ENCODE results near the gene IMMT.
"Not testable (repeated sequence)": the region's sequence is repeated elsewhere in the genome, so short reads cannot be mapped to it uniquely, and the experiment has no call there.

IMMT gene

DNA sequence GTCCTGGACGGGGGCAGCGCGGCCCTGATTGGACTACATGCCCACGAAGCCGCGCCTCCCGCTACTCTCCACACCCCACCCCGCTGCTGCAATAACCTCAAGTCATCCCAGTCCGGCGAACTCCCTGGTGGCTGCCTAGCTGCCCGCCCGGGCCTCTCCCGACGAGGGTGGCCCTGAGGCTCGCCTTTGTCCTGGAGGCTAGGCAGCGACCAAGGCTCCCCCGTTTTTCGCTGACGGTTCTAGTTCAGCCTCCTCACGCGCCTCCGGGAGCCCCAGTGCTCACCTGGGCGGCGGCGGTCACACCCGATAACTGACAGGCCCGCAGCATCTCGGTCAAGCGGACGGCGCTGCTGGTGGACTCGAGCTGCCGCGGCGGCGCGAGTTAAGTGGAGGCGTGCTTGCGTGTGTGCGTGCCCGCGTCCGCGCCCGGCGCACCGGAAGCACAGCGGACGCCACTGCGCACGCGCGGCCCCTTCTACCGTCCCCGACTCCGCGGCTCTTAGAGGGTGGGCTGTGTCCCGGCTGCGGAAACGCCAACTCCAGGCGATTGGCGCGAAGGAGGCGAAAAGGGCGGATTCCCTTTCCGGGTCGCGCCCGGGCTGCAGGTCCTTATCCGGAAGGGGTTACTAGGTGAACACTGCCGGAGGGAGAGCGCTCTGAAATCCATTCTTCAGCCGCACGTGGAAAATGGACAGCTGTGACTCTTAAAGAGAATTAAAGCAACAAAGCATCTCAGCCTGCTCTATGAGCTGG lies at the start of gene IMMT:
Gene IMMT, minus strand, starts transcription at position 408 of the 753 bp plus-strand sequence. Its CDS starts 80 bp downstream, at position 328.
- DNase-seq, result peak; percentile 94

DNA sequence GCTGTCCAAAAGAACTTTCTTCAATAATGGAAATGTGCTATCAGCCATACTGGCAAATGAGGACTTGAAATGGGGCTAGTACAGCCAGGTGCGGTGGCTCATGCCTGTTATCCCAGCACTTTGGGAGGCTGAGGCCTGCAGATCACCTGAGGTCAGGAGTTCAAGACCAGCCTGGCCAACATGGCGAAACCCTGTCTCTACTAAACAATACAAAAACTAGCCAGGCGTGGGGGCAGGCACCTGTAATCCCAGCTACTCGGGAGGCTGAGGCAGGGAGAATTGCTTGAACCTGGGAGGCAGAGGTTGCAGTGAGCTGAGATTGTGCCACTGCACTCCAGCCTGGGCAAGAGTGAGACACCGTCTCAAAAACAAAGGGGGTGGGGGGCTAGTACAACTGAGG lies 49.5 kb upstream of the IMMT start:
- not testable (repeated sequence) for DNase-seq

DNA sequence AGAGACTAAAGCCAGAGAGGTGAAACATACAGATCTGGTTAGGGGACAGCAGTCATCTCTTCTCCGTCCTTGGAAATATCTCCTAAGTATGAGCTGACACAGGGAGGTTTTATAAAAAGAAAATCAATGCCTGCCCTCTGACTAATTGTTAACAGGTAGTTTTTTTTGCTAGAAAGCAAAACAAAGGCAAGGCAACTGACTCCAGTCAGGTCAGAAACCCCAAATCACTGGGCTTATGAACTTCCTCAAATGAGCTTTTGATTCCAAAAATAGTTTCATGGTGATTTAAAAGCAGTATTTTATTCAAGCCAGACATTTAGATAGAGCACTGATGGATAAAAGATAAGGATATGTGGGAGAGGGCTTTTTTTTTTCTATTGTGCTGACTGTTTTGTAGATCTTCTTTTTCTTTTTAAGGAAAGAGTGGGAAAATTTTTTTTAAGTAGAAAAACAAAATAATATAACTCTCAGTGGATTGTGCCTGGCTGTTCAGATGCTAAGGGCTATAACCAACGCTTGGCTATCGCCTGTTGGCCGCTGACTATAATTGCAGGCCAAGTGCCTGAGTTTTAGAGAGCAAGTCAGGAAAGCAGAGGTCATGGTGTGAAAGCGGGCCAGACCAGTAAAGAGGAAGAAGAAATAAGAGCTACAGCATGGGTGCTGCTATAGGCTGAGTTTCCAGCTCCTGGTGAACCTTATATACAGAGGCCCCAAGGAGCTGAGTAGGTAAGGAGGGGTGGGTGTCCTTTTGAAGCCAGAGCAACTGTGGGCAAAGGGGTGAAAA lies 48.9 kb upstream of the IMMT start:
- no peak for DNase-seq

DNA sequence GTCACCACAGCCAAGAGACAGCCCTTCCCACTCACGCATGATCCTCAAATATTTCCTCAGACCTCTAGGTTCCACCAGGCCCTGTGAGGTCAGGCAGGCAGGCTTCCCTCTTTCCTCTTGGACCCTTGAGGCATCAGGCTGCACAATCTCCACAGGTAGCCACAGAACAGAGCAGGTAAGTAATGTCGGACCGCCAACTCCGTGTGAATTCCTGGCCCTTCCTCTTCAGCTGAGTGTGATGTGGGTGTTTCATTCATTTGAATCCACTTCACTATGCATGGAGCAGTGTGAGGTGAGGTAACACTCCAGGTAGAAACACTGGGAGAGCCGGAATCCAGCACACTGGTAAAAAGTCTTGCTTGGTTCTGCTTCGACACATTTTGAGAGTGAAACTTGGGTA lies 48.0 kb upstream of the IMMT start:
- no peak for DNase-seq

DNA sequence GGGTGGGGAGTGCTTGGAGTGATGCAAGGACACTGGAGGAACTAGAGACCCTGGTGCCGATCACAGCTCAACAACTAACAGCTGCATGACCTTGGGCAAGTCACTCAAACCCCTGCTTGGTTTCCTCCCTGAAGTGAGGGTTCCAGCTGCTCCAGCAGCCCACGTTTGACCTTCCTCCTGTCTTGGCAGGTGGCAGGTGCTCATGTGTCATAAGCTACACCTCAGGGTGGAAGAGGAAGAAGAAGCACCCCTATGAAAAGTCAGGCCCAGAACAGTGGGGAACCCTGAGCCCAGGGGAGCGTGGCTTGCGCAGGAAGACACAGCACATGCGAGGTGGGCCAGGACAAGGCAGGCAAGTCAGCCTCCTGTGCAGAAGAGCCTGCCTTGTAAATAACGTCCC lies 46.3 kb upstream of the IMMT start:
- no peak for DNase-seq

DNA sequence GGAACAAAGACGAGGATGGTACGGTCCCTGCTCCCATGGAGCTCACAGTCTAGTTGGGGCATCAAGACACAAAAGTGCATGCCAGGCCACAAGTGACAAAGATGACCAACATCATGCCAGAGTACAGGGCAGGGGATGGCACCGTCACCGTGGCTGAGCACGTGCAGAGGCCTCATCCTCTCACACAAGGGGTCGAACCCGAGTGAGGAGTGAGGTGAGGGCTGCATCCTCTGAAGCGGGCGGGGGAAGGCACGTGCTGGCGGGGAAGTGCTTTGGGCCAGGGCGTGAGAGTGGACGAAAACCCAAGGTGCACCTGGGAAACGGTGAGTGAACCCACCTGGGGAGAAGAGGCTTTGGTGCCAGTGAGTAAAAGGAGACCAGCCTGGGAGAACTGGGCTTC lies 45.0 kb upstream of the IMMT start:
- DNase-seq, result no peak

DNA sequence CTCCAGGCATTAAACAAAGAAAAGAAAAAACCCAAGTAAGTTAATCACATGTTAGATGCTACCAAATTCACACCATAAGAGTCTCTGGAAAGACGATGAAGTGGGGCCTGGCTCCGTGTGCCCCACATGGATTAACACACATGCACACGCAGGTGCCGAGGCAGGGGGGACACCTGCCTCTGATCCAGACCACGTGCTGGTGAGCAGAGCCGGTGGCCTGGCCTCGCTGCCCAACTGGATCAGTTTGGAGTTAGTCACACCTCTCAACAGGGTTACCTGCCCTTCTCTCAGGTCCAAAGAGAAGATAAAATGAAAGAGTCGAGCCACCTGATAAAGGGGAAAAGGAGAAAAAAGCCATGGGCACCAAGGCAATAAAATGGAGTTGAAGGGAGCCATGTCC lies 44.5 kb upstream of the IMMT start:
- DNase-seq, result no peak

DNA sequence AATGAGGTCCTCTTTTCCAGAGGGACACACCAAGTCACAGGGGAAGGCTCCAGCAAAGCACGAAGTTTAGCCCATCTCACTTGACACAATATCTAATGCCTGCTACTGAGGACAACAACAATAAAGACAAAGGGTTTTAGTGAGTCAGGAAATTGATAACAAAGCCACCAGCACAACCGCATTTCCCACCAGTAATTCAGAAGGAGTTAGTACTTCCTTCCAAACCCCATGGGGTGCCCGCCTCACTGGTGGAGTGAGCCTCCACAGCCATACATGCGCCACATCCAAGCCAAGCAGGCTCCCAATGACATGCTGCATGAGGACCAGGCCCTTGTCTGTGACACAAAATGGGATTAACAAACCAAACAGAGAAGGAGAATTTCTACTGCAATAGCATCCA lies 44.1 kb upstream of the IMMT start:
- DNase-seq, result no peak

DNA sequence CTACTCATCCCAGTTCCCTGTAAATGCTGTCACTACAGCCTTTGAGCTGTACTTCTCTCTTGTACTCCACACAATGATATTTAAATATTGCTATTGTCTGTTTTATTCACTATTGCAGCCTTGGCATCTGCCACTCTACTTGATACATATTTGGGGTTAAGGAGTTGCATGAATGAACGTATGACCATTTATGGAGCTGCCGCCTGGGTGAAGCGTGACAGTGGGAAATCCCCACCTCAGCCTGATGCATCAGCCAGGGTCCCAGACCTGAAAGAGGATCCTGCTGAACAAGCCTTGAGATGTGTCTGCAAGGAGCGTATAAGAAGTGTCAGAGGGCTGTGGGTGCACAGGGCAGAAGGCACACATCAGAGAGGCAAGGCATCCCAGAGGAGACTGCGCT lies 43.1 kb upstream of the IMMT start:
- peak; percentile 62 for DNase-seq

DNA sequence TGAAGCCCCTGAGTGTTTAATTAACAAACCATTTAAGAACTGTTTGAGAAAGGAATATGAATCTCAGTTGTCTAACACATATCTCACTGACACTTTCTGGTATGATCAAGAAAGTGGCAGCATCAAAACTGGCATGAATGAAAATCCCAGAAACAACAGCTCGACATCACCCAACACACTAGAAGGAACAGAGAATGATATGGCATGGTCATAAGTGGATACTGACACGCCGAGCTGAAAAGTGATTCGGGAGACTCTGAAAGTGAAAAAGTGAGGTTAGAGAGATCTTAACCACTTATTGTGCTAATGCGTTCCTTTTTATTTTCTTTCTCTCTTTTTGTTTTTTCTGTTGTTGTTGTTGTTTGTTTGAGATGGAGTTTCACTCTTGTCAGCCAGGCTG lies 41.9 kb upstream of the IMMT start:
- no peak for DNase-seq

DNA sequence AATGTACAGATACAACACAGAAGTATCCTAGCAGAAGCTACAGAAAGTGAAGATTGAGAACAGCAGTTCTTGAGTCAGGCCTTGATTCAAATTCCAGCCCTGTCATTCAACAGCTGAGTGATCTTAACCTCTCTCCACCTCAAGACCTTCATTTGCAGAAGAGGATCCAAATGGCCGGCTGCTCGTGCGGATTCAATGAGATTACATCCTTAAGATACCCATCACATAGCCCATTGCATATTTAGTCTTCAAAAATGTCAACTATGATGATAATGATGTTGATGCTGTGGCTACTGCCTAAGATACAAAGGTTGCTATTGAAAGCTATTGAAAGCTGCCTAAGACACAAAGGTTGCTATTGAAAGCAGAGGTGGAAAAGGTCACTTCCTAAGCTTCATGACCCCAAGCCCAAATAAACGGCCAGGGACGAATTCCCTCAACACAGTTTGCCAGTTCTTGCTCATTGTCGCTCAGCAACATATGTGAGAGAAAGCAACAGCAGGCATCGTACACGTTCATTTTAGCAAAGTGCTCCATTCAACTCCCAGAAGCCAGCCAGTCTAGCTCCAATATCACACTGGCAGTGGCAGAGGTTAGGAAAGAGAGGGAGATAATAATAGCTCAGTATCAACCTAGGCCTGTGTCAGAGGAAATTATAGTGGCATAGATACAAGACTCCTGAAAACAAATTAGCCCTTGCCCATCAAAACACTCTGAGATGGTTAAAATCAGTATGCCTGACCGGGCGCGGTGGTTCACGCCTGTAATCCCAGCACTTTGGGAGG lies 40.1 kb upstream of the IMMT start:
- no peak for DNase-seq

DNA sequence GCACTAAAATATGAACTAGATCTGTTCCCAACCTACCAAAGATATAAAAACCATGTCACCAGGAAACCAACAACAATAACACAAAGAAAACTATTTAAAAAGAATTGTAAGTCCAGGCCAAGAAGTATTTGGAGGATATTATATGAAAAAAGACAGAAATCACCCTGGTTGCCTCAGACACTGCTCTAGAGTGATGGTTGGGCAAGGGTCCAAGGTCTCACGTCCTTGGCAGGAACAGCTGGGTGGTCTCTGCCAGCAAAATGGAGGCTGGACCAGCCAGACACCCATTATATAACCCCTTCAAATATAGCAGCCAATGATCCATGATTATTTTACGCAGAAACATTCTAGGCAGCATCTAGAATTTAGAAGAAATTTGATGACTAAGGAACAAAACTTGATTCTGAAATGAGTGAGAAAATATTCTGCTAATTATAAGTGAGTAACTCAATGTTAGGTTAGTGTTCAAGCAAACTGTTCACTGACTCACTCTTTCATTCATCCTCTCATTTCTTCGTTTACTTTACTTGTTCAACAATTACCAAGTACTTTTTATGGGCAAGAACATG lies 39.4 kb upstream of the IMMT start:
- no peak for DNase-seq

DNA sequence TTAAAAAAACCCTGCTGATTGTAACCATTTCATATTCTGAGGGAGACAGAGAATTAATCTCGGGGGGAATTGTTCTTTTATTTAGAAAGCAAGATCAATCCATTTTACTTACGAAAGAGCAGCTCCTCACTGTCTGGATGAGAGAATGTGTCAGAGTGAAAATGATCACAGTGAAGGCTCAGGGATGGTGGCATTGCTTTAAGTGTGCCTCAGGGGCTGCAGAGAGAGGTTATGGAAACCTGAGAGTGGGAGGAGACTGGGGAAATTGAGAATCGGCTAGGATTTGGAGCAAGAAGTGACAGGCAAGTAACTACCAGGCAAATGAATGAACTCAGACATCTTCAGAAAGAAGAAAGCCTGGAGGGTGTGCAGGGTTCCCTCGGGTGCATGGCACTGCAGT lies 38.2 kb upstream of the IMMT start:
- no peak for DNase-seq

DNA sequence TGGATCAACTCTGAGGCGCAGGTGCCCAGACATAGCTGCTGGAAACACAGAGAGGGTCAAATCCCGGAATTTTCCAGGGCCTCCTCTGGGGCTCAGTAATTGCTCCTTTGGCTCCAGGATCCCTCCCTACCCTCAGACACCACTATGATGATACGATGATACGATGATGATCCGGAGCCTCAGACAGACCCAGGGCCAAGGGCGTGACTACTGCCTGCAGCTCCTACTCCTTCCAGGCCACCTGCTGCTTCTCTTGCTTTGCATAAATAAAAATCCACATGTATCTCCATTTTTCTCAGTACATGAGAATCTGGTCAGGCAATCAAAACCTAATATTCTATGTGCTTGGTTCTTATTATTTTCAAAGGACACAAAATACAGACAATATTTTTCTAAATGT lies 37.6 kb upstream of the IMMT start:
- no peak for DNase-seq

DNA sequence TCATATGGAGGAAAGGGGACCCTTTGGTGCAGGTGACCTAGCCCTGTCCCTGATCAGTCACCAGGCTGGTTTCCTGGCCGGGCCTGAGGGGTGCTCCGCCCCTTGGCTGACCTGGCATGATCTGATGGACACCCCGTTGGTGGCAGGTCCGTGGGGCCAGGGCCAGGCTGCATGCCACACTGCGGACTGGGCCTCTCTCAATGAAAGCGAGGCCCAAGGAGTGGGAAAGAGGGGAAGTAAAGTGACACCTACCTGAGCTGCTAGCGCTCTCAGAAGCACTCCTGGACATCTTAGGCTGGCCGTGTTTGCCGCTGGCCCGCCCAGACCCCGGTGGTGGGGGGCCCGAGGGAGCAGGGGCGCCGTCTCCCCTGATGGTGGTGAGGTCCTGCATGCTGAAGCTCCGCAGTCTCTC lies 37.1 kb upstream of the IMMT start:
- DNase-seq, result no peak

DNA sequence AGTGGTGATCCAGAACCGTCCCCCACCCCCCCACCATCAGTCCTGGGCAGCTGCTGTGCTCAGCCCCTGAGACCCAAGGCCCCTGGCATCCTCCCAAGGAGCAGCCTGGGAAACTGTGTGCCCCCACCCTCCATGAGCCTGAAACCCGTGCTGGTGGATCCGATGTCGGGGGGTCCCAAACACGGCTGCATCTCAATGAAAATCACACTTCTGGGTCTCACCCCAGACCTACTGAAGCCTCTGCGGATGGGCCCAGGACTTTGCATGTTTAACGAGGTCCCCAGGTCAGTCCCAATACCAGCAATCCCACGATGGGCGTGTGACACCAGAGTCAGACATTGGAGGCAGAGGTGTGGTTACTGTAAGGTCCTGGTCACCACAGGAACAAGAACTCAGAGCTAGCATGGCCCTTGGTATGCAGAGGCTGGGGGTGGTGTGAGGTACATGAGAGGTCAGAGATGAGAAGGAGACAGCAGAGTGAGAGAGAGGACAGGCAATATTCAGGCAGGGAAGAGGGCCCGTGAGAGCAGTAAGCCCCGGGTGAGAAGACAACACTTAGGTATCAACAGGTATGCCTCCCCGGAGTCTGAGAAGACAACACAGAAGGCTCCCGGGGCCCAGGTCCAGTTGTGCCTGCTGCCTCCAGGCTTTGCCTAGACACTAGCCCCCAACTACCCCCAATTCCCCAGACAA lies 36.6 kb upstream of the IMMT start:
- DNase-seq, result no peak

DNA sequence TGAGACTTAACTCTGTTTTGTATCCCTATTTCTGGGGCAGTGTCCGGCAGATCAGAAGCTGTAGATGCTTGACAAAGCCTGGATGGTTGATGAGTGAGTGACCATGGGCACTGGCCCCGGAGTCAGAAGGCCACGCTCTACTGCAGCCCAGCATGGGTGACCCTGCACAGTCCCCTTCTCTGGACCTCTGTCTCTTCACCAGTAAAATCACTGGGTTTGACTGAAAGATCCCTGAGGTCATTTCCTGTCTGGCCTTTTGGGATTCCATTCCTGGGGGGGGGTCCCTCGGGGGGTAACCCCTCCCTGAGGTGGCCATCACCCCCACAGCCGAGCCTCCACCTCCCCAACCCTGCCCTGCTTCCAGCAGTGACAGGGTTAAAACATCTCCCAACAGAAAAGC lies 35.7 kb upstream of the IMMT start:
- DNase-seq, result no peak

DNA sequence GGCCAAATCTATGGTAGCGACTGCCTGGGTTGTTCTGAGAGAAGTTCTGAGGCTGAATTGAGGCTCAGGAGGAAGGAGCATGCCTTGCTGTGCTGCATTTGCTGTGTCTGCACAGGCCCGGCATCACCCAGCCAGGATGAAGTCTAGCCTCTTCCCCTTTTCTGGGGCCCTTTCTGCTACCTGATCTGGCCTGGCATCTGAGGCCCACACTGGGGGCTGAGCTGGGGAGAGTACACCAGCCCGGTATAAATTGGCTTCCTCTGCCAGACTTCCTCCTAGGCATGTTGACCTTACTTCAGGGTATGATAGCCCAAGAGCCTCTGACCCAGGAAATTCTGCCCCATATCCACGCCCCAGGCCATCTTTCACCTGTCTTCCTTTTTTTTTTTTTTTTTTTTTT lies 34.0 kb upstream of the IMMT start:
- DNase-seq, result no peak

DNA sequence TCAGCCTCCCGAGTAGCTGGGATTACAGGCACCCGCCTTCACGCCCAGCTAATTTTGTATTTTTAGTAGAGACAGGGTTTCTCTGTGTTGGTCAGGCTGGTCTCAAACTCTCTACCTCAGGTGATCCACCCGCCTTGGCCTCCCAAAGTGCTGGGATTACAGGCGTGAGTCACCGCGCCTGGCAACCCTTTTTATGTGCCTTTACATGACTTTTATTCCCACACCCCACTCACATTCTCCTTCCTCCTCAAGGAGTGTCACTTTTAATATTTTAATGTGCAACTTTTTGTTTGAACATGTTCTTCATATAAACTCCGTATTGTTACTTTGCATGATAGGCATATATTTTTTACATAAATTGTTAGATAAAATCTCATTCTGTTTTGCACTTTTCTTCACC lies 33.3 kb upstream of the IMMT start:
- not testable (repeated sequence) for DNase-seq

DNA sequence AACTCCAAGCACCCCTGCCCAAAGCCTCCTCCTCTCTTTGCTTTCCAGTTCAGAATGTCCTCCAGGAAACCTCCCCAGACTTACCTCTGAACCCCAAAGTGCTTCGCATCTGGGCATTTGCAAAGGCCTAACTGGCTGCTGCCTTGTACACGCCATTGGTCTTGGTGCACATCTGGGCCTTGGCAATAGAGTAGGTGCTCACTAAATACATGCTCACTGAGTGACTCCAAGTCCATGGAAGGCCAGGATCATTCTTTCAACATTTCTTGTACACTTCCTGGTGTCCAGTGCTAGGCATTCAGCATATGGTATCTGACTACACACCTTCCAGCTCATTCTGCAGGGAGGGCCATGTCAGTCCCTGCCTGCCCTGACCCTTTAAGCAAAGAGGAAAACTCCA lies 32.4 kb upstream of the IMMT start:
- DNase-seq, result no peak

DNA sequence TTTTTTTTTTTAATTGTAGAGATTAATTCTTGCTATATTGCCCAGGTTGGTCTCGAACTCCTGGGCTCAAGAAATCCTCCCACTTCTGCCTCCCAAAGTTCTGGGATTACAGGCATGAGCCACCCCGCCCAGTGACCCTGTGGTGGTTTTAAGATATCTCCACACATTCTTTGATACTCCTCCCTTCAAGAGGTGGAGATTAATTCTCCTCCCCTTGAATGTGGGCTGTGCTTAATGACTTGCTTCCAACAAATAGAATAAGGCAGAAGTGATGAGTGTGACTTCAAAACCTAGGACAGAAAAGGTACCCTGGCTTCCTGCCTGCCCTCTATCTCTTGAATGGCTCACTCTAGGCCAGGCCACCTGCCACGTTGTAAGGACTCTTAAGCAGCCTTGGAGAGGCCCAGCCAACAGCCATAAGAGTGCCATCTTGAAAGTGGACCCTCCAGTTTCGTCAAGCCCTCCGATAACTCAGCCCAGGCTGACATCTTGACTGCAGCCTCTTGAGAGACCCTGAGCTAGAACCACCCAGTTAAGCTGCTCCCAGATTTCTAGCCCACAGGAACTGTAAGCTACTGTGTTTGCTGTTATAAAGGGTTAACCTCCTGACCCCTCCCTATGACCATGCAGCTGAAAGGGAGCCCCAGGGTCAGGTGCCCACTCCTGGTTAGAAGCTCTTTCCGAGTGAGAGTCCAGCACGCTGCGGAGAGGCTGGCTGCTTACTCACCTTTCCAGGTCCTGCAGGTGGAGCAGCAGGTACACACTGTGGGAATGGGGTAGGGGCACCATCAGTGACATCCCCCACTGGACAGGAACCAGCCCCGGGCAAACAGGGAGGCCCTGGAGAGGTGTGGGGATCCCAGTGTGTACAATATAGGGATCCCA lies 31.6 kb upstream of the IMMT start:
- DNase-seq, result no peak

DNA sequence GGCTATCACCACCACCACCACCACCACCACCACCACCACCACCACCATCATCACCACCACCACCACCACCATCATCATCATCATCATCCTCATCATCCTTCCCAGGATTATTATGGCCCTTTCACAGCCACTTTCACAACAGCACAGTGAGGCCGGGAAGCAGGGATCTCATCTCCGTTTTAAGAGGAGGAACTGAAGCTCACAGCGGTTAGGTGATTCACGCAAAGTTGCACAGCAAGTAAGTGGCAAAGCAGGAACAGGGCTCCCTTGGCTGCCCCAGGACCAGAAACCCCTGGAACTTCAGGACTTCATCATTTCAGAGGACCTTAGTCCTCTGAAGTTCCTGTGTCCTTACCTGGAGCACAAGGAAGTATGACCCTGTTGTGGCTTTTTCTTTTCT lies 30.8 kb upstream of the IMMT start:
- DNase-seq, result no peak
